HepG2 (cell line): Measurements from ENCODE around the gene SLC25A45. TPM values are rescaled to one million over a fixed set of nuclear protein-coding genes. Genes with fewer than 3 reads are reported as not detected.

ENCODE experiments used
- AHR ChIP-seq: IDR thresholded peaks from 2 replicates; pipeline ENCODE4 v1.6.1; 2018; ENCODE audit warnings: missing genetic modification reagents, missing compliant biosample characterization
- EZH2 ChIP-seq: conservative IDR thresholded peaks from 2 replicates; pipeline ENCODE4 v1.6.1; 2012; ENCODE audit warnings: mild to moderate bottlenecking, low read depth, low read length, moderate library complexity
- KIAA2018 ChIP-seq: sonication (generic); formaldehyde crosslinking; IDR thresholded peaks from 2 replicates; pipeline ENCODE4 v1.5.0; 2020; ENCODE audit warnings: mild to moderate bottlenecking, missing genetic modification reagents, borderline replicate concordance
- MYC ChIP-seq: sonication (generic); formaldehyde crosslinking; IDR thresholded peaks from 2 replicates; pipeline ENCODE4 v1.9.0; 2021; ENCODE audit warnings: missing genetic modification reagents, borderline replicate concordance
- PBX3 ChIP-seq: sonication (generic); formaldehyde crosslinking; IDR thresholded peaks from 2 replicates; pipeline ENCODE4 v1.8.1; 2023; ENCODE audit warnings: missing genetic modification reagents, inconsistent platforms, borderline replicate concordance
- PRMT3 ChIP-seq: sonication (generic); formaldehyde crosslinking; IDR thresholded peaks from 2 replicates; pipeline ENCODE4 v1.8.1; 2022; ENCODE audit warnings: low read depth, mild to moderate bottlenecking, moderate library complexity, missing genetic modification reagents, borderline replicate concordance
- RELA ChIP-seq: sonication (generic); formaldehyde crosslinking; IDR thresholded peaks from 2 replicates; pipeline ENCODE4 v1.4.0; 2020; ENCODE audit warnings: missing genetic modification reagents
- RFXAP ChIP-seq: sonication (generic); formaldehyde crosslinking; IDR thresholded peaks from 2 replicates; pipeline ENCODE4 v1.4.0; 2020; ENCODE audit warnings: missing genetic modification reagents, borderline replicate concordance
- RXRA ChIP-seq: sonication (generic); formaldehyde crosslinking; IDR thresholded peaks from 2 replicates; pipeline ENCODE4 v1.5.1; 2020; ENCODE audit warnings: missing genetic modification reagents
- TEAD3 ChIP-seq: optimal IDR thresholded peaks from 2 replicates; pipeline ENCODE3; 2016; ENCODE audit warnings: borderline replicate concordance
- TRIM24 ChIP-seq: sonication (generic); formaldehyde crosslinking; IDR thresholded peaks from 2 replicates; pipeline ENCODE4 v1.8.0; 2022; ENCODE audit warnings: mild to moderate bottlenecking, missing genetic modification reagents
- ZBTB37 ChIP-seq: sonication (generic); formaldehyde crosslinking; IDR thresholded peaks from 2 replicates; pipeline ENCODE4 v1.4.0; 2020; ENCODE audit warnings: mild to moderate bottlenecking, missing genetic modification reagents
- ZBTB42 ChIP-seq: sonication (generic); formaldehyde crosslinking; IDR thresholded peaks from 2 replicates; pipeline ENCODE4 v1.5.0; 2020; ENCODE audit warnings: mild to moderate bottlenecking, missing genetic modification reagents
- ZFP36 ChIP-seq: fragments of 150-350 bp; IDR thresholded peaks from 2 replicates; pipeline ENCODE4 v1.6.1; 2018; ENCODE audit warnings: borderline replicate concordance, low read length, low read depth; ENCODE audit not compliant: partially characterized antibody
- ZNF232 ChIP-seq: sonication (generic); formaldehyde crosslinking; IDR thresholded peaks from 2 replicates; pipeline ENCODE4 v1.4.0; 2020; ENCODE audit warnings: missing genetic modification reagents, borderline replicate concordance
- ZNF337 ChIP-seq: sonication (generic); formaldehyde crosslinking; IDR thresholded peaks from 2 replicates; pipeline ENCODE4 v1.5.1; 2020; ENCODE audit warnings: missing genetic modification reagents, low read depth, mild to moderate bottlenecking, borderline replicate concordance
- ZNF550 ChIP-seq: sonication (generic); formaldehyde crosslinking; IDR thresholded peaks from 2 replicates; pipeline ENCODE4 v1.4.0; 2020; ENCODE audit warnings: mild to moderate bottlenecking, missing genetic modification reagents, borderline replicate concordance
- ZNF577 ChIP-seq: sonication (generic); formaldehyde crosslinking; IDR thresholded peaks from 2 replicates; pipeline ENCODE4 v1.4.0; 2020; ENCODE audit warnings: mild to moderate bottlenecking, low read depth, missing genetic modification reagents, borderline replicate concordance
- polyA plus RNA-seq, 8 experiments: library from polyadenylated mRNA; depleted of rRNA in 3 of 8; stranded (reverse) in 7 of 8; unstranded in 1 of 8; fragments of >200 nt; fragmentation: Illumina TruSeq in 4 of 8; extraction: Trizol in 4 of 8; gene quantifications; 2 replicates each; pipeline versions ENCODE4 v1.2.1 to v1.2.3, GENCODE V29; 2011 to 2016; ENCODE audit warnings: low read depth in 4 of 8, missing spikeins in 1 of 8, mixed read lengths in 1 of 8; ENCODE audit not compliant: insufficient read depth in 1 of 8
- total RNA-seq, 5 experiments: library from RNA; depleted of rRNA; stranded (reverse); fragments of >200 nt; fragmentation: Illumina TruSeq; extraction: Trizol; gene quantifications; 2 replicates each; pipeline ENCODE4 v1.2.3, GENCODE V29; 2016; ENCODE audit warnings: low read depth in 1 of 5

Gene SLC25A45
- total and polyA plus RNA-seq, 2 of the 13 experiments (the other 11 are each of a cell fraction or from before 2014, with no cell fraction given): 1.2 to 3.4 TPM

- peak; percentile 60; the same call in 1 of the 2 replicates for TF ChIP-seq PBX3
- TF ChIP-seq RXRA (CRISPR knock-in tag): peak; percentile 95
- TF ChIP-seq ZBTB37 (CRISPR knock-in tag): 0 out of 2 replicates have a peak, but pooled peaks have one; percentile 45
- TF ChIP-seq MYC (CRISPR knock-in tag): peak; percentile 72; the same call in 1 of the 2 replicates
- TF ChIP-seq ZNF550: no peak
- TF ChIP-seq ZBTB42: no peak
- TF ChIP-seq RELA (CRISPR knock-in tag): no peak
- no peak for TF ChIP-seq ZNF577 (CRISPR knock-in tag)
- peak; percentile 37; the same call in 1 of the 2 replicates for TF ChIP-seq PRMT3 (CRISPR knock-in tag)
- TF ChIP-seq ZNF337: no peak
- TF ChIP-seq RFXAP: peak; percentile 75
- no peak for TF ChIP-seq ZFP36
- TF ChIP-seq EZH2: no peak
- 0 out of 2 replicates have a peak, but pooled peaks have one; percentile 16 for TF ChIP-seq AHR (CRISPR knock-in tag)
- TF ChIP-seq TRIM24 (CRISPR knock-in tag): no peak
- no peak for TF ChIP-seq KIAA2018 (CRISPR knock-in tag)
- no peak; the same call in 1 of the 2 replicates for TF ChIP-seq ZNF232 (CRISPR knock-in tag)
- peak; percentile 28 for TF ChIP-seq TEAD3
Measured at GRCh38 chr11:65420979-65421793, 38.7 kb upstream of the SLC25A45 start (continued).
